HG02588 (cell line): Measurements from ENCODE around the gene DIDO1.

ENCODE experiments used
- ATAC-seq: cut with Tn5 transposase; IDR thresholded peaks from one replicate; pipeline ENCODE4 v1.9.1; 2021; ENCODE audit warnings: mild to moderate bottlenecking, moderate library complexity; ENCODE audit not compliant: unreplicated experiment

DIDO1 gene

DNA sequence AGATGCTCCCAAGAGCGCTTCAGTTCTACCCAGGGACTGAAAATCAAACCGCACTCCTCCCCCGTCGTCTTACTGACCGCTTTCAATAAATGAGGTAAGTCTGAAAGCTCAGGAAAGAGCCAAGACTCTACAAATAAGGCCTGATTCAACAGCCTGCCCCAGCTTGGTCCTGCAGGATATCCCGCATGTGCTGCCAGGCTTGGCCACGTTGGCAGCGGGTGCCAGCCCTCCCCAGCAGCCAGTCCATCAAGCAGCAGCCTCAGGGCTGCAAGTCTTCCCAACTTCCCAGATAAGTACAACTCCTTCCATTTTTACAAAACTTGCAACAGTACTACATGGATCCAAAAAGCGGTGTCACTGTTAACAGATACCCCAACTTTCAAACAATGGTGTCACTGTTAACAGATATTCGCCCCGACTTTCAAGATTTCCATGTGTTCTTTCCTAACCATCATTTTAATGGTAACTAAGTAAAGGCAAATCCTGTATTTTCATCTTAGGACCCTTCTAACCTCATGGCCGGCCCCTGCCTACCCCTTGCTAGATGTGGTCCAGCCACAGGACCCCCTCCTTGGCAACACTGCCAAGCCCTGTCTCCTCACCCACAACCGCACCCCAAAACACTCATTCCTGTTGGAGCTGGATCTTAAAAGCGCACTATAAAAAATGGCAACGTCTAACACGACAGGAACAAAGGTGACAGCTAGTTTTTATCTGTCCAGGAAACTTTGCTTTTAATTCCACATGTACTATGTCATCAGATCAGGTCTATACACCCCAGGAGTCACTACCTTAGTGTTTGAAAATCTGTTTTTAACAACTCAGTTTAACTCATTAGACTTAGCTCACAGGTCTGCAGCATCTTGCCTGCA lies 28.0 kb downstream of the DIDO1 start:
- no peak for ATAC-seq

DNA sequence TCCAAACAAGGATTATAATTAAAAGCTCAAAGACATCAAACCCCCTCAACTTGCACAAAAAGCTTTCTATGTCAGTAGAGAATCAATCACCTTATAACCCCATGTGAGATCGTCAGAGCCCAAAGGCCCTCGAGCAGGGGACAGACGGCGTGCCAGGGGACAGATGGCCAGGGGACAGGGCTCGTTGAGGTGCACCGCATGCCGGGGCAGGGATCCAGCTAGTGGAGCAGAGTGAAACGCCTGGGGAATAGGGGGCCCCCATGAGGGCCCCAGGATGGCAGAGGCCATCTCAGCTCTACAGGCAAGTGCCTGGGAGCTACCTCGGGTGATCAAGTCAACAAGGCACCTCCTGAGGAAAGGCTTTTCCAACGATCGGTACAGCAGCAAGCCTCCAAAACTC lies 28.6 kb downstream of the DIDO1 start:
- no peak for ATAC-seq

DNA sequence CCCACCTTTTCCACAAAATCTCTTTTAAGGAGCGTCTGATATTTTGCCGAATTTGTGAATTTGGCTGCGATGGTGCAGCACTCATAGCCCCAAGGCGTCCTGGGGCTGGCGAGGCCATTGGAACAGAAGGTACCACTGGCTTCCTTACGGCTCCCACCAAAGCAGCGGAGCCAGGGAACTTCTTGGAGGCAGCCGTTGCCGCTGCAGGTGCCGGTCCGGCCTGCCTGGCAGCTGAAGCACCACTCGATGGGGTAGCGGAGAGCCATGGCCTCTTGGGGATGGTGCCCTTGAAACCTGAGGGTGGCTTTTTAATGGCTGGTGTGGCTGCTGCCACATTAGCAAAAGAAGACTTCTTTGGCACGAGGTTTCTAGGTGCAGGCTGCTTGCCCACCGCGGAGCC lies 29.8 kb downstream of the DIDO1 start:
- ATAC-seq, result no peak

DNA sequence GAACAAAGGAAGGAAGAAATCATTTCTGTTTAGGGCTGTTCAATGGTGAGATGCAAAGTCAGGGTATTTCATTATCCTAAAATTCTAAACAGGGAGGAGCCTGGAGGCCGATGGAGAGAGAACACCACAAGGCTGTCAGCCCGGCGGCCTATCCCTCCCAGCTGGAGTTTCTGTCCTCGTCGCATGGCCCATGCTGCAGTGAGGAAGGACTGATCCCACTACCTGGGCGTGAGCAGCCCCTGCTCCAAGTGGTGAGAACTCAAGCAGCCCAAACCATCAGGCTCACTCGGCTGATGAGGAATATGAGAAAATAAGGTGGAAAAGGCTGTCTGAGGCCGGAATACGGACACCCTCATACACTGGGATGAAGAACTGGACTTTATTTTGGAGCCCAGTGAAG lies 30.8 kb downstream of the DIDO1 start:
- ATAC-seq, result no peak

DNA sequence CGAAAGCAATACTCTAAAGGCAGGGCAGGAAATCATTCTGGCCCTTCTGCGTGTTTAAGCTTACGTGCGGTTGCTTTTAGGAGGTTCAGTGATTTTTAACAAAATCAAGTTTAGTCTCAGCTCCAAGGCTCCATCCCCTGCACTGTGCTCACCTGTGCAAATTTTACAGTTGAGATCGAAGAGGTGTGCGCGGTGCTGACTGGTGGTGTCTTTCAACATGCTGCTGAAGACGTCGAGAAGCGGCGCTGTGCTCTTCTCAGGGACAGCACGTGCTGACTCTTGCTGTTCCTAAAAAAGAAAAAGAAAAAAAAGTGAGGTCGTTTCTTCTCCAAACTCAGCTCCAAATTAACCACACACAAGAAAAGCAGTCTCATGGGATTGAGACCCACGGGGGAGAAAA lies 32.0 kb downstream of the DIDO1 start:
- ATAC-seq, result no peak

DNA sequence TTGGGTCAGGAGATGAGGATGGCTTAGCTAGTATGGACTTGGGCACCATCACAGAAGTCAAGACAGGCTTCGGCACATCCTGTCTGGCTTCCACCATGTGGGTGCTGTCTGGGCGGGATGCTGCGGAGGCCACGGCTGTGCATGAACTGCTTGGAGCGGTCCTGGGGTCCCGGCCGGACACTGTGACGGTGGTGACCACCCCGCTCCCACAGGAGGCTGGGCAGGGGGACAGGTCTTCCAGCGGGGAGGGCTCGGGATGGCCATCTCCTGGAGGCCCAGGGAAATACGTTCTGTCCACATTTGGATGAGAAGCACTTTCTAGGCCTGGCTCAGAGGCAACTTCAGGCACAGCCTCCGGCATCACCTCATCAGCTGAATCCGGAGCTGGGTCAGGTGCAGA lies 32.6 kb downstream of the DIDO1 start:
- ATAC-seq, result no peak

DNA sequence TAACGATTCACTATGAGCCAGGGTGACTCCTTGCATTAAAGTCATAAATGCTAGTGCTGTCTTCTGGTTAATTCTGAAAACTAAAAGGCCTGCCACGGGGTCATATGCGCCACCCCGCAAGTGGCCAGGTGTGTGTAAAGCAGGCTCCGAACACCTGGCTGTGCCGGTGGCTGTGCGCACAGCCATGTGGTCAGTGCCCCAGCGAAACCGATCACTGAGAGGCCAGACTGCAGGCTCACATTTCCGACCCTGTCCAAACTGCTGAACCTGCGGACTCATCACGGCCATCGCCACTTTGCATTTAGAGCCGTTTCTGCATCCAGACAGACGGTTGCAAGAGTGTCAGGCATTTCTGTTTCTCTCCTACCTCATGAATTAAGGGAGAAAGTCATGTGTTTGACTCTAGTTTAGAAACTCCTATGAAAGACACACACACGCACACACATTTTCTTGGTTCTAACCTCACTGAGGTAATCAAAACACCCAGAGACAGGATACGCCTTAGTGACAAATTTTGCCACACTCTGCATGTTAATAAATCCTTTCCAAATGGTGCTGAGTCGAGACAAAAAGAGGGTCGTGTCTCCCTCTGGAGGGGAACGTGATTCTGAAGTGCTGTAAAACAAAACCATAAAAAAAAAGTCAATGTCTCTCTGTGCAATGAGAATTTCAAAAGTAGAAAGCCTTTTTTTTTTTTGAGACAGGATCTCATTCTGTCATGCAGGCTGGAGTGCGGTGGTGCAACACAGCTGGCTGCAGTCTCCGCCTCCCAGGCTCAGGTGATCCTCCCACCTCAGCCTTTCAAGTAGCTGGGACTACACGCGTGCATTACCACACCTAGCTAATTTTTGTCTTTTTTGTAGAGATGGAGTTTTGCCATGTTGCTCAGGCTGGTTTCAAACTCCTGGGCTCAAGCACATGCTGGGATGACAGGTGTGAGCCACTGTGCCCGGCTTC lies 33.7 kb downstream of the DIDO1 start:
- no peak for ATAC-seq

DNA sequence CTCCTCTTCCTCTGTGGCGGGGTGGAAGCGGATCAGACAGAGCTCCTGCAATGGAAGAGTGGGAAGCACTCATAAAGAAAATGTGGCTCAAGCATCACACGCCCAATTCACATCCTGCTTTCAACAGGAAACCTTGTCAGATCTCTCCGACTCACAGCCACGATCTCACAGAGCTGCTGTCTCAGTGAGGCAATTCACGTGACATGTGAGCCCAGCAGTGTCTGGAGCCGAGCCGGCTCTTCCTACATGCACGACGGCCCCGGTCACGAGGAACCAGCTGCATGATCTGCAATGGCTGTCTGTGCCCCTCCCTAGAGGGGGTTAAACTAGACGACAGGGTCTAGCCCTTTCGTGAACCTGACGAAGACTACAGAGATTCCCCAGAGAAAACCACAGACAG lies 35.2 kb downstream of the DIDO1 start:
- no peak for ATAC-seq

DNA sequence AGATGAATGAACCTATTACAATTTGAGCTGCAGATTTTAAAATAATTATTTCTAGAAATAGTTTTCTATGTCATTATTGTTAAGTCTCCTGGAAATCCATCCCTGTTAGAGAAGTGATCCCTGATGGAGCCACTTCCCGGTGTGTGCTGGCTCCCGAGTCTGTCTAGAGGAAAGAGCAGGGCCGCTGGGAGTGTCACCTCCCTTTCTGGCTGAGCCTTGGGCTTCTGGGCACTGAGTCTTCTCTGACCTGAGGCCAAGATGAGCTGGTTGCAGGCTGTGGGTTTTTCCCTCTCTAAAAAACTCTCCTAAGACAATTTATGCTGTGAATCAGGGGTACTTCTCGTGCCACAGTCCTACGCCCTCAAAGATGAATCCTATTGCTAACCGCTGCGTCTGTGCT lies 35.9 kb downstream of the DIDO1 start:
- ATAC-seq, result no peak

DNA sequence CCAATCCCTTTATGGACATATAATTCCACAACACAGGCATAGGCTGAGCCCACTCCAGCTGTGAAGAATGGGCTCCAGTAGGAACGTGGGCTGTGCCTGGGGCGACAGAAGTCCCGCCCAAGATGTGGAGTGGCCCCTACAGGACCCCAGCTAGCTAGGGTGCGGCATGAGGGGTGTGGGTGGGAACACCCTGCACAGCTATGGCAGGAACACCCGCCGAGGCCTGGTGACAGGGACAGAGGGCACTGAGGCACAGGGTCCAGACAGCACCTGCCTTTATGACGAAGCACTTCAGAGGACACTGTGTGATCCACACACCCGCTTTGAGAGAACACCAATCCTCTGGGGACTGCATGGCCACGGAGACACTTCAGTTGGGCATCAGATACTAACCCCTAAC lies 36.4 kb downstream of the DIDO1 start:
- no peak for ATAC-seq

DNA sequence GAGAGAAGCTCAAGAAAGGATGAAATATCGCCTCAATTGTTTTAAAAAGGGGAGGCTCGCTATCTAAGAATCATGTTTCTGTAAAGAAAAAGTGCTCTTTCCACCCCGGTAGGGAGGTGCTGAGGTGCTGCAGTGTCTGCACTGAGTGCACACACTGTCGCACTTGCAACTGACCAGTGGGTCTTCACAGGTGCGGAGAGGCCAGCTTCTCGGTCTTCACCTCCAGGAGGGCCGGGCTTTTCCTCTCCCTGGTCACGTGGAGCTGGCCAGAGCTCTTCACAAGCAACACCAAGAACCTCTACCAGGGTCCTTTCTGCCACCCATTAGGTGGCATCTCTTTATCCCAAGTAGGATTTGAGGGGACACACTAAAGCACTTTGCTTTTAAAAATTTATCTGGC lies 36.9 kb downstream of the DIDO1 start:
- ATAC-seq, result no peak

DNA sequence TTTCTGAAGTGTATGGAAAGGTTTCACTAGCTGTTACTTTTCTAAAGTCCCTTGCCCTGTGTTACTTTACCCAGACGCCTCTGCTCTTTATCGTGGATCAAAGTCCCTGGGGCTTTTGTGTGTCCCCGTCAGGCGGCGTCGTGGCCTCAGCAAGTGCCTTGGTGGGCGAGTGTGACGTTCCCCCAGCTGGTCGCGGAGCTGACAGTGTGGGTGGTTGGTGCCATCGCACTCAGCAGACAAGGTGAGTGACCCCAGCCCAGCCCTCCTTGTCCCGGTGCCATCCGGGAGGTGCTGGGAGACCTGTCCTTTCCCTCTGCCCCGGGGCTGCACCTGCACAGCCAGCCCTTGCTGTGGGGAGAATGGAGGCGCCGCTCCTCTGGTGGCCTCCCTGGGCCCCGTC lies 37.4 kb downstream of the DIDO1 start:
- no peak for ATAC-seq

DNA sequence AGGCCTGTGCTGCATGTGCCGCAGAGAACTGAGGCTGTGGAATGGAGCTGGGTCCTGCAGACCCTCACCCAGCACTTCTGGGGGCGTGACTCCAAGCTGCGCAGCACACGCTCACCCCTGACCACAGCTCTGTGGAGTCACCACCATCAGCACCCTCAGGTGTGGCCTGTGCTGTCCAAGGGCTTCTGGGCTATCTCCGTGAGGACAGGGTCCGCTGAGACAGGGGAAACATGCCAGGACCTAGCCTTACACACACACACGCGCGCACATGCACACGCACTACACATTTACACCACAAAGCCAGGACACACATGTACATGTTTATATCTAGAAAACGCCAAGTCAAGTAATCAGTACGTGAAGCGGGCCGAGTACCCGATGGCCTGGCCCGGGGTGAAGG lies 37.9 kb downstream of the DIDO1 start:
- no peak for ATAC-seq

DNA sequence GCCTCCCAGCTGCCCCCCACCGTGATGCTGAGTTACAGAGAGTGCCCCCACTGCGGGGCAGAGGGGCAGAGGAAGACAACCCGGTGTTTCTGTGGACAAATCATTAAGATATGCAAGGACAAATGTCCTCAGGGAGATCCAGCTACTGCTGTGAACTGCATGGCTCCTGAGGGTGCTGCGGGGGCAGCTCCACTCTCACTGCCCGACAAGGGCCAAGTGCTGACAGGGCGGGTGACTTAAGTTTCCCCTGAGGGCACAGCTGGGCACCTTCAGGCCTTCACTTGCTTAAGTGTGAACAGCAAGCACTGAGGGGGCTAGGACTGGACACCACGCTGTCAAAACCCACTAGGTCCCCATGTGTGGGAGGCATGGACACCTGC lies 38.5 kb downstream of the DIDO1 start:
- ATAC-seq, result no peak

DNA sequence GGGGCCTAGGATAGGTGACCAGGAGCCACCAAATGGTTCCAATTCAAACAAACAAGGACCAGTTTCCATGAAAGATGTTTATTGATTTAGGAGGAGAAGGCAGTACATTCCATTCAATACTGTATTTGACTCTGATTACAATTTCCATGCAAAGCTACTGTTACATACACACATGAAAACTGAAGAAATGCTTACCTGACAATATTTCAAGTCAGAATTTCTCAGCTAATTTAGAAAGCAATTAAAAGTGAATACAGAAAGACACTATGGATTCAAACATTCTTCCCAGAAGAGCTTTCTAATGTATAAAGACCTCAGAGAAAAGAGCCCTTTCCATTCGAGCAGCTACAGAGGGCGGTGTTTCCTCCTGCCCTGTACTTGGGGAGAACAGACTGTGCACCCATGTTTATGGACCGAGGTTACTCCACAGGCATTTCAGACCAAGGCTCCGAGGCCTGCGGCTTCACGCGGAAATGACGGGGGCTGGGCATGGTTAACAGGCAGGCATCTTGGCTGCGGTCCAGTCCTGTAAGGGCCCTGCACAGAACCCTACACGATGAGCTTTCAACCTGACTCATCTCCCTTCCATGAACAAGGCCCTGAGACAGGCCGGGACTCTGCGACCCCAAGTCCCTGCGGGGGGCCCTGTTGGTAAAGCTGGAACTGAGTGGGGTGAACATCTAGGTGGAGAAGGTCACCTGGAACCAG lies 39.0 kb downstream of the DIDO1 start:
- ATAC-seq, result no peak

DNA sequence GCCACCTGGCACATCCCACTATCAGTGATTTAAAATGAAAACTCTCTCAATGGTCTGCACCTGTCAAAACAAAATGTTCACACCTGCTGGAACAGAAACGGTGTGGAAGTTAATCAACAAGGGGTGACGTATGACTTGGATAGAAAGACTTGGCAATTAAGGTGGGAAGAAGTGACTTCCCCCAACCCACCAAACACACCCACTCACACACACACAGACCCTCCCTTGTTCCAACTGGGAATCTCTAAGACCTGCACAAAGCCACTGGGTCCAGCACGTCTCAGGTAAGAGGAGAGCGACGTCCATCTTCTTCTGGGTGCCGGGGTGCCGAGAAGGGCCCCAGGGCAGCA lies 39.6 kb downstream of the DIDO1 start:
- no peak for ATAC-seq

DNA sequence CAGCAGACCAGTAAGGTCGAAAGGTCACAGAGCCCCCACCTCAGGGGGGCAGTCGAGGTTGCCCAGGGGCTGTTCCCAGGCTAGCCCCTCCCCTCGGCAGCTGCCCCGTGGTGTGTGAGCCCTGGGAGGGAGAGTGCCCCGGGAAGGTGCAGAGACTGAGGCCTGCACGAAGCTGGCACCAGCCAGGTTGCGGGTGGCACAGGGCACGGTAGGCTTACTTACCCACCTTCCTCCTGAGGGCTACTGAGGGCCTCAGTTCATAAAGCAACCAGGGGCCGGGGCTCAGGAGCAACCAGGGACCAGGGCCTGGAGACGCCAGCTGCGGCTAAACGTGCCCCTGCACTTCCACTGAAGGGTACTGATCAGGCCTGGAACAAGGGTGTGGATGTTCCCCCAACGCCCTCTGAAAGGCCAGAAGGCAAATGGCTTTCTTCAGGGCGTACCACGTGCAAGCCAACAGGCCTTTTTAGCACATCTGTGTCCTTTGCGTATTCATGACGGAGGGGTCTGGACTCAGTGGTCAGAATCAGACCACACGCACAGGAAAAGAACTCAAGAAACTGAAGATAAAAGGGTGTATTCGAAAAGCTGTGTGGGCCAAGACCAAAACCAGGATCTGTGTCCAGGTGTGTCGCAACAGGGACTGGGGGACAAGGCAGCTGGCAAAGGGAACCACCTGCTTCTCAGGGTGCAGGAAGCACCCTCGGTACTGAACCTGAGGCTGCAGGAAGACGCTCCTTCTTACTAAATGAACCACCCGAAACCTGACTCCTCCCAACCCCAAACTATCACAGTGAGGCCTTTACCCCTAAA lies 40.2 kb downstream of the DIDO1 start:
- ATAC-seq, result no peak

DNA sequence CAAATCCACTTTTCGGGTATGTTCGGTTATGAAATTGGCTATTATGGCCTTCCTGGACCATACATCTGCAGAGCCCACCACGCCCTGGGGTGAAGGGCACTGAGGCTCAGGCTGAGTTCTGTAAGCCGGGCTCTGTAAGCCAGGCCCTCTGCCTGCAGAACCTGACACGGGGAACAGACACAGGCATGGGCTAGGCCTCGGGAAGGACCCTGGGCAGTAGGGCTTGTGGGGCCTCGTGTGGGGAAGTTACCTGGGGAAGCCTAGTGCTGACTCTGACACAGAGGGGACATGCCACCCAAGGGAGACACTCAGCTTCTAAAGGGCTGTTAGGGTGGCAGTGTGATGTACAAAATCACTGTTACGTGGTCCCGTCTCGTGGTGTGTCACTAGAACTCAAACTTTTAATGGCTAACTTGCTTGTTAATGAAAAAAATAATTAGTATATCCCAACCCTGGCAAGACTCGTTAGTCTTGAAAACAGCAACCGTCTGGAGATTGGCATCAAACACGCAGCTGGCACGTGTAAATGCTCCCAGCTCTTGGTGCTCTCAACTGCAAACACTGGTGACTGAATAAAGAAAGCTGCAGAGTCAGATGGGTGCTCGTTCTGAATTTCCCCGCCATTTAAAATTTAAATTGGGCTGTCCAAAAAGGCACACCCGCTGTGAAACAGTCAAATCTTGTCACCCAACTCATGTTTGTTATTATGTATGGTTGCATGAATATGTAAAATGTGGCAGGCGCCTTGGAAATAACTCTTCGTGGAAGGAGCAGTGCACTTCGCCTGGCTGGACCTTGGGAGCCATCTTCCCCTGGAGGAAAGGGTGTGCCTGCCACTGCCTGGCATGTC lies 41.0 kb downstream of the DIDO1 start:
- ATAC-seq, result no peak

DNA sequence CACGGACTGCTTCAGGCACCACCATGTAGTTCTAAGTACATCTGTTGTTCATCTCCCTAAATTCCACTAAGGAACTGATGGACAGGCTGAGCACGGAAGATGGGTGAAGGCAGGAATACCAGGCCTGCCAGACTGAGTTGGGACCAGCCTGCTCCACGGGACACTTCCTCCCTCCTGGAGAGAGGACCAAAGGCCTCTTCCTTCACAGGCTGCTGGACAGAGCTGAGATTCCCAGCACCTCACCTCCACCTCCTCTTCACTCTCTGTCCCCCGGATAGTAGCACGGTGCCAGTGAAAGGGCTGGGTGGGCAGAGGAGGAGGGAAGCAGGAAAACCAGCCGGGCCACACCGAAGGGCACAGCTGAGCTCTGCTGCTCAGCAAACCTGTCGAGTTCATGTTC lies 41.7 kb downstream of the DIDO1 start:
- no peak for ATAC-seq

DNA sequence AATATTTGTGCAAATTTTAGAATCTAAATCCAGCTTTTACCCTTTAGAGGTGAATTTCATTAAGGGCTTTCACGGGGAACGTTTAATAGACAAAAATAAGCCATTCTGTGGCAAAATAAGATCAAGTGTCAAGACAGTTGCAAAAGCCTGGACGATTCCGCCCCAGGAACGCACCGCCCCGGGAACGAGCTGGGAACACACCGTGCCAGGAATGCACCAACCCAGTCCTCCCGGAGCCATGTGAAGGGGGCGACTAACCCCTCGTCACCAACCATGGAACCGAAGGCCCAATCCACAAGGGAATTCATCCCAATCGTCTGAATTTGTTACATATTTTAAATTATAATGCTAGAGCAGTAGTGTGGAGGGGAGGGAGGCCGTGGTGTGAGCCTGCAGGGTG lies 43.9 kb downstream of the DIDO1 start:
- ATAC-seq, result no peak
